Right forelimb (tissue), 1 donor: ENCODE results near the gene NXN.
A peak's percentile ranks its signal among the peaks of the same experiment; 100 is the strongest.
"Not testable (repeated sequence)": the region's sequence is repeated elsewhere in the genome, so short reads cannot be mapped to it uniquely, and the experiment has no call there.

Experiments used
- DNase-seq: peaks from one replicate; pipeline ENCODE4 v3.0.0-alpha.2; 2018

The NXN gene

DNA sequence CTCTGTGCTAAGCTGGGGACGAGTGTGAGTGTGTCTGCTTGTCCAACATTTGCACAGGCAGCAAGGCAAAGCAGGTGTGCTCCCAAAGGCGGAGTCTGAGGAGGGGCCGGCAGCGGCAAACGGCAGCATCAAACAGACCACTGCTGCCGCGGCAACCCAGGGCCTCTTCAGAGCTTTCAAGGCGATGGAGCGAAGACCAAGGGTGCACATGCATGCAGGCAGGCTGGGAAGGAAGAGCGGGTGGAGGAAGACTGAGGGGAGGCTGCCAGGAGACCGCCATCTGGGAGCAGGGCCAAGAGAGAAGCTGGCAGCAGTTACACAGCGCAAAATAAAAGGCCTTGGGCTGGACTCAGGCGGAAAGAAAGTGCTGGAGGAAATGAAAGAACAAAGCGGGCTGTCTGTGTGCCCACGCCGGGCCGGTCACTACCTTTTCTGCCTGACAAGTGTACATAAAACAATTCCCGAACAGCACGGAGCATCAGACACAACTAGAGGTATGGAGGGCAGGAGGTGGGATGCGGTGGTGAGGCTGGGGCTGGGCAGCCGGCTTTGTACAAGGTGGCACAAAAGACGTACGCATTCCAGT, 25.9 kb upstream of the NXN start:
- peak; percentile 85 for DNase-seq

DNA sequence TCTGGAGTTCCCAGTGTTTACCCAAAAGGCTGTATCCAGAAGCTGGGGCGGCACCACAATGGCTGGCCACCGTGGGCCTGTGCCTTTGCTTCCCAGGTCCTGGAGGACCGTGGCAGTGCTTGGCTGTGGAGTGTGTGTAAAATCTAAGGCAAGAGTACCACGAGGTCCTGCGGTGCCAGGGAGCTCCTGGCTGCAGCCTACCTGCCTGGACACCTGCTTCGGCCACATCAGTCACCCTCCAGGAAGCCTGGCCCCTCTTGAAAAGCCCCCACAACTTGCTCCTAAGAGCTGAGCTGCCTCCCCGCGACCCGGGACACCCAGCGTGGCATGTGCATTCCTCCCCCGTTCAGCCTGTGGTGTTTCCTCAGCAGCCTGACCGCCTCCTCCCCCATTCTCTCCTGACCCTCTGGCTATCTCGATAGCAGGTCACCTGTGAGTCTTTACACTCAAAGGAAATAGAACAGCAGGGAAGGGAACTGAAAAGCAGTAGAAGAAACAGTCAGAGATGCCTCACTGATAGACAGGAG, 25.3 kb upstream of the NXN start:
- DNase-seq, result no peak

DNA sequence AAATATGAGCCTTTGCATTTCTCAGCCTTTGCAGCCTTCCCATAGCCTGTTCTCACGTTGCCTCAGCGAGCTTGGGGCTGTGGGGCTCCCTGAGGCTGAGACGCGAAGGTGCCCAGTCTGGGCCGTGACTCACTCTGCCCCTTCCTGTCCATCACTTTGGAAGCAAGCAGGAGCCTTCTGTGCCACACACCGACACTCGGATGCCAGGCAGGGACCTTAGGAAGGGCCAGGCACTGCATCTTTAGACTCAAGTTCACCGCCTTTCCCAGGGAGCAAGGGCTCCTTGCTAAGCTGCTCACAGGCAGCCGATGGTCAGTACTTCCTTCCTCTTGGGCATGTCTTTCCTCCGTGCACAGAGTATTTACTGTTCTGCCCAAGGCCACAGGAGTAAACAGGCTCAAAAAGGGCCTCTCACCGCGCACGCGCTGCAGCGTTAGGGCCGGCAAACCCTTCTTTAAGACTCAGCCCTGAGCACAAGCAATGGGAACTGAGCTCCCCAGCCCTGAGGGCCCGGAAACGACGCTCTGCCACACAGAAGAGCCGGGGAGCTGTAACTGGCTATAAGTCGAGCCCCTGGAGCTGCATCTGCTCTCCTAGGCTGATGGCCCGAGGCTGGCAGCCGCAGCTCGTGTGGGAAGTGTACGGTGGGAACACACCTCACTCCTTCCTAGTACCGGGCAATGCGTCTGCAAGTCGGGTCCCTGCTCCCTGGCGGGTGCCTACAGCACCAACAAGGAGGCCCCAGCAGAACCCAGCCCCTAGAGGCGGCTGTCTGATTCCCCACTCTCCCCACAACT, 24.6 kb upstream of the NXN start:
- DNase-seq, result no peak

DNA sequence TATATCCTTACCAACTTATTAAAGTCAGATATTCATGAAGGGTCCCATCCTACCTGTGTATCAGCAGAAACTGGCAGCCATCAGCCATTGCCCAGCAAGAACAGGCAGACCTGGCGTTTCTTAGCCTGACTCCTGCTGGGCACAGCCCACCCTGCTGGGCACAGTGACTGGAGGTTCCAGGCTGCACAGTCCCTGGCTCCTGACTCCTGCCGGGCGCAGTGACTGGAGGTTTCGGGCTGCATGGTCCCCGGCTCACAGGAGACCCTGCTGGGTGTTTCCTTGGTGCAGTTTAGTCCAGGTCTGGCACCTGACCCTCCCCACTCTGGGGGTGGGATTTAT, 24.0 kb upstream of the NXN start:
- DNase-seq, result no peak

DNA sequence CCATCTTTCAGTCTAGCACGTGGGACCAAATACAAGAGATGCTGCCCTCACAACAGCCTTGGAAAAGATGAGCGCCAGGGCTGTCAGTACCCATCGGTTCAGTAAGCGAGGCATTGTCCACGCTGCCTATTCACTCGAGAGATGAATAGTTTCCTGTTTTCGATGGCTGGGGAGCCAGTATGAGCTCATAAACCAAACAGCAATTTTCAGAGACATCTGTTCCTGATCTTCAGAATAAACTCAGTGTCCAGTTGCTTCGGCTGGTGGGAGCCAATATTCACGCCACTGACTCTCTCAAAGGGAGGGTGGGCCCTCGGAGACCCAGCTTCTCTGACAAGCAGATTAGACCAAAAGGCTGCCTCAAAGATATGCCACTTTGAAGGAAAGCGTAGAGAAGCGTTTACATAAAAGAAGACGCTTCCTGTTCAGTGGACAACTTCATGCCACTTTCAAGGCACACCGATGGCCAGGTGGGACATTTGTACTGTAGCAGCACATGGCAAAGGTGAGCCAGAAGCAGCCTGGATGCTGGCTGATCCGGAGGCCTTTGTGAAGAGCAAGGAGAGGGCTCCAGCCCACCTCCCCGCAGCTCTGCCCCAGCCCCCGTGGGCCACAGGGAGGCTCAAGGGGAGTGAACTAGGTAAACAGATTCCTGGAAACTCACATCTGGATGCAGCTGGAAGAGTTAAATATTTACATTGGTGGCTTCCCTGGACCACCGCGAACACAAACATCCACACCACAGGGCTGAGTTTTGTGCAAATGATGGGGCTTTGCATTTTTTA, 23.4 kb upstream of the NXN start:
- DNase-seq, result no peak

DNA sequence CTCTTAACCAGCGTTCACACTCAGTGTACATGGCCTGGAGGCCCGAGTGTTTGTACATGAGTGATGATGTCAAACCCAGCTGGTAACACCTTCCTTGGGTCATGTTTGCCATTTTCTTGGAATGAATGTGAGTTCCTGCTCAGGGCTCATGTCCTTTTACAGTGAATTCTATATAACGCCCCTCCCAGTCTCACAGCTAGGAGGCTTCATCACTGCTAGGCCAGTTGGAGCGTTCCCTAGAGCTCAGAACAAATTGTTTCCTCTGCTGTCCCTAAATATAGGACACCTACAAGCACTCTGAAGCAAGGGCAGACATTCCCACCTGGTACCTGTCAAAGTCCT, 22.8 kb upstream of the NXN start:
- no peak for DNase-seq

DNA sequence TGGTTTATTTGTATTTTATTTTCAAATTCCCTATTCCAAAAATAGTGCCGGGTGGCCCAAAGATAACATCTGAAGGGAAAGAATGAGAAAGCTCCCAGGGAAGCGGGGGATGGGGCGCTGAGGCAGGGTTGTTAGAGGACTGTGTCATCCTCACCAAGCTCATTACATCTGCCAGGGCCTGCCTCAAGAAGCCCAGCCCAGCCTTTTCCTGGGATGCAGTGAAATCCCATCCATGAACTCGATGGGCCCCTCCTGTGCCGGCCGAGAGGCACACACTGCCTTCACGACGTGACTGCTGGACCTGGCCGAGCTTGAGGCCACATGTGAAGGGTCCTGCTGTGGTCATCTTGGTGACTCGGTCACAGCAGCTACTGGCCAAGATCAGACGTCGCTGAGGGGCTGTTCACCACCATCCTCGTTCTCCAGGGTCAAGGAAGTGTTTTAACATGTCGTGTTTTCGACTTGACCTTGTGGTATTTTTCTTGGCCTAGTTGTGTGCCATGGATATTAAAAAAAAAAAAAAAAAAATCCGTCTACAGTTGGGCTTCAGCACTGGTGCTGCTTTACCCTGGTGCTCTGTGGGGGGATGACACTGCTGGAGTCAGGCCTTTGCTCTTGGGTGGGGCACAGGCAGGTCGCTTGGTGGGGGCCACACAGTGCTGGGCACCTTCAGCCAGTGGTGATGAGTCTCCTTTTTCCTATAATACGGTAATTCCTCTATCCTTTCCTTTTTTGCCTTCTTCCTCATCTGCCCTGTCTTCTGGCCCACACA, 22.2 kb upstream of the NXN start:
- DNase-seq, result no peak

DNA sequence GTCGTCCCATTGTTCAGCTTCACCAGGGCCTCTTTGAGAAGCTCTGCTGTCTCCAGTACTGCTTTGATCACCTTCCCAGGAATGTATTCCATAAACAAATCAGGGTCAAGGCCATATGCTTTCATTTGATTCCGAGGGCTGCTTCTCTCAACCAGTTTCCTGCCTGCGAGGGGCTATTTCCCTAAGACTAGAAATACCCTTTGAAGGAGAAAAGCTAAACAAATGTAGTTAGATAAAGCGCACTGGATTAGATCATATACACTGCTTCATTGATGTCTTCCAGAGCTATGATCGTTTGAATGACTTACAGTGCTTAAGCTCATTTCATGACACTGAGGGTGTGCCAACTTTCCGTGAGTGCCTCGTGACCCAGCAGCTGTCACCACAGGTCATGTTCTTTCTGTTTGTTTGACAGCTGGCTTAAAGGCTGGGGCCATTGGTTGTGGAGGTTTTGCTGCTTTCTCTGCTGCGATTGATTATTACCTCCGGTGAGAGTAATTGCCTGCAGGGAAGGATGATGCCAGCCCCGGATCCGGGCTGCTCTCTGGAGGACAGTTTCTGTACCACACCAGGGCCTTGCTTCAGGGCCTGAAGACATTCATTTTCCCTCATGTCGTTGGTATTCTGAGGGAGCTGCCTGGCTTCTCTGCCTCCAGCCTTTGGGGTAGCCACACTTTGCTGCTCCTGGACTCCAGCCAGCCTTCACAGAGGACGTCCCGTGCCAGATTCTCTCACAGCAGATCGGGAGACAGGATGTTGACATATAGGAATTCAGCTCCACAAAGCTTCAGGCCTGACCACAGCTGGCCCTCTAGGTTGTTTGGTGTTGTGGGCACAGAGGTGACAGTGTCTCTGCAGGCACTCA, 21.3 kb upstream of the NXN start:
- DNase-seq, result no peak

DNA sequence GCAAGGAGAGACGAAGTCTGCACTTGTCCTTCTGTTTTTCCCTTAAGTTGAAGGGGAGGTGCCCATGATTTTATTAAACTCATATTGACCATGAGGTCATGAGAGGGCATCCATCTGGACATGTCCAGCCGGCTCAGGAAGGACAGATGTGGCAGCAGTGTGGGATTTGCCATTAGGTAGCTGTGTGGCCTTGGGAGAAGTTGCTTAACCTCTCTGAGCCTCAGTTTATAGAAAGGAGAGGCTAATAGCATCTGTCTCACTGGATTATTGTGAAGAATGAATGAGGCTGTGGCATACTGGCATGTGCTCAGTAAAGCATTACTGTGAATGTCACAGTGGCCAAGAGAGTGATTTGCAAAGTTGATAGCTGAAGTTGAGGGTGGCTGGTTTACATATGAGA, 18.5 kb upstream of the NXN start:
- DNase-seq, result no peak

DNA sequence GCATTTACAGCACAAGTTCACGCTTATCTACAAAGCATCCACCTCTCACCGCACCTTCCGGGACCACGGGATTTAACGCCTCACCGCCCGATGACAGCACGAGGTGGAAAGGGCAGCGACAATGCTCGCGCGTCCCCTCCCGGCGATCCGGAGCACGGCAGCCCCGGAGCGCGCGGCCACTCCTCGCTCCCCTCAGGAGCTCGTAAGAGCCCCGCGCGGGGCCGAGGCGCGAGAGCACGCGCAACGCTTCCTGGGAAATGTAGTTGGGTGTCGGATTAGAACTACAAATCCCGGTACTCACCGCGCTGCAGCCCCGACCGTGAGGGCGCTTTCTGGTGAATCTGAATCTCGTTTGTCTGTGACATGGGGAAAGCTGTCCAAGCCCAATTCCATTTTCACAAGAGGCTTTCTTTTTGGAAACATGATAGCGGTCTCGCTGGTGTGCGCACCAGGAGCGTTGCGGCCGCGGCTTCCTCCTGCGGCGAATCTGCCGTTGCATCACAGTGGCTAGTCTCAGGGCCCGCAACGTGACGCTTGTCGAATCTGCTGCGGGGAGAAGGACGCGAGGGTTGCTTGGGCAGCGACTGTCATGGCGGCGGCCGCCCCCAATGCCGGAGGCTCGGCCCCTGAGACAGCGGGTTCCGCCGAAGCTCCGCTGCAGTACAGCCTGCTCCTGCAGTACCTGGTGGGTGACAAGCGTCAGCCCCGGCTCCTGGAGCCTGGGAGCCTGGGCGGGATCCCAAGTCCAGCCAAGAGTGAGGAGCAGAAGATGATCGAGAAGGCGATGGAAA, 17.2 kb upstream of the NXN start, which contains the start of gene TIMM22:
Gene TIMM22, plus strand, starts transcription at position 576 of the 791 bp plus-strand sequence. Its CDS starts 14 bp downstream, at position 590.
- DNase-seq, result peak; percentile 97

DNA sequence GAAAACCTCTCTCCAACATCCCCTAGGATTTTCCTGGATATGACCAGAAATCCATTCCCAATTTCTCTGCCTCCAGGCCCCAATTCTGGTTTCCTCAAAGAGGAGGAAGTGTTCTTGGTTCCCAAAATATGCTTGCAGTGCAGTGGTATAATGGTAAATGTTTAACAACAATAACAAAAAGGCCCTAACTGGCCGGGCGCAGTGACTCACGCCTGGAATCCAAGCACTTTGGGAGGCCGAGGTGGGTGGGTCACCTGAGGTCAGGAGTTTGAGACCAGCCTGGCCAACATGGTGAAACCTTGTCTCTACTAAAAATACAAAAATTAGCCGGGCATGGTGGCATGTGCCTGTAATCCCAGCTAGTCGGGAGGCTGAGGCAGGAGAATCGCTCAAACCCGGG, 15.7 kb upstream of the NXN start:
- not testable (repeated sequence) for DNase-seq

DNA sequence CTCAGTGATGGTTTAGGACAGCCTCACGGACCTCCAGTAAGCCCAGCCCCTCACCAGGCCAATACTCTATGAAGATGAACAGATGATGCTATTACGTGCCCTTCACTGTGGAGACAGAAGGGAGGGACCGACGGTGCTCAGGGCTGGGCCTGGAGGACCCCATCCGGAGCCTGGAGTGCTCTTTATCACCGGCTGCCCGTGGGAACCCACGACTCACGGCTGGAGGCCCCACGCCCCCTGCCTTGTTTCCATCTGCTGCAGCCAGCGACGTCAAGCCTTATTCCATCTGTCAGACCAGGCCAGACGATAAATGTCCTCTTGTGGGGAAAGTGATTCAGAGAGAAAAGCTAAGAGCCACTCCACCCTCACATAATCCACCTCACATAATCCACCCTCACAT, 13.4 kb upstream of the NXN start:
- no peak for DNase-seq

DNA sequence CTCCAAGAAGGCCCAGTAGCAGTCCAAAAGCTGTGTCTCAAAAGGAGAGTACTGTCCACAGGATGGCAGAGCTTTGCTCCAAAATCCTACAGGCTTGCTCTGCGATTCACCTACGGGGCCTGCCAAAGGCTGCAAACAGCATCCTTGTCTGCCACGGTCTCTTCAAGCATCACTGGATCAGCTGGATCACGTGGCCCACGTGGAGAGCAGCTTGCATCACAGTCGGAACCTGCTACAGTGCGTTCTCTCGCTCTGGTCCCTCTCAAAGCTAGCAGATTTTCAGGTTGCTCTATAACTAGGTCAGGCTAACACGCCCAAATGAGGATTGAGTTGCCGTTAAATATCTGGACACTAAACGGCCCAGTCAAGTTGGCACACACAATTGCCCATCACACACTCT, 9.0 kb upstream of the NXN start:
- no peak for DNase-seq

DNA sequence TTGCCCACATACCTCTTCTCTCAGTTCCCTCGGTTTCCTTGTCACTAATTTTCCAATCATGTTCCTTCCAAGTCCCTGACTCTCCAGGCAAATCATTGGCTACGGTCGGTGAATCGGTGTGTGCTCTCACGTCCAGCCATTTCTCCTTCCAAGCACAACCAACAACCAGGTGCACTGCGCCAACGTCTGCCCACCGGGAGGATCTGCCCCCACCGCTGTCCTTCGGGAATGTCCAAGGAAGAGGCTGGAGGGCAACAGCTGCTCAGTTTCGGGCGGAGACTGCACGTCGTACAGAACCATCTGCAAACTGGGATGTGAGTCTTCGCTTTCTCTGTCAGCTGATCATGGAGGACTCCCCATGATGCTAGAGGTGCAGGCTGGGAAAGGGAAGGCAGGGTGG, 8.4 kb upstream of the NXN start:
- no peak for DNase-seq

DNA sequence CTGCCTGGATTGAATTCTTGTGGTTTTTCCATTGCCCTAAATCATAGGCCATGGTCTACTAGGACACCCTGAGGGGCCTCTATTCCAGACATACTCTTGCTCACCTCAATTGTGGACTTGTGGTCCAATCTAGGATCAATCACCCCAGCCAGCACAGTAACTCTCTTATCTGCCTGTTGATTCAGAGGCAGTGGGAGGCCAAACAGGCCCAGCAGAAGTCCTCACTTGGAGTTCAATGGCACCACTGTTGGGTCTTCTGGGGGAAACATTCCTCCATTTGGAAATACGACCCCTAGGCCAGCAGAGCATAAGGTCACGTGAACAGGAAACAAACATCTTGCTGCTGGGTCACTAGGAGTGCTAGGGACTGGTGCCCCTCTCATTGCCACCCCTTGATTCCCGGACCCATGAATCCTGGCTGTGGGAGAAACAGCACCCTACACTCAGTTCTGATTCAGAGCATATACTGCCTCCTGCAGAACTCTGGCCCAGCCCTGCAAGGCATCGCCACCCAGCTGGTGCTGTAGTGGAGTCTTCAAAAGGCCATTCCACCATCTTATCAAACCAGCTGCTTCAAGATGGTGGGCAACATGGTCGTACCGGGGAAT, 6.8 kb upstream of the NXN start:
- DNase-seq, result no peak

DNA sequence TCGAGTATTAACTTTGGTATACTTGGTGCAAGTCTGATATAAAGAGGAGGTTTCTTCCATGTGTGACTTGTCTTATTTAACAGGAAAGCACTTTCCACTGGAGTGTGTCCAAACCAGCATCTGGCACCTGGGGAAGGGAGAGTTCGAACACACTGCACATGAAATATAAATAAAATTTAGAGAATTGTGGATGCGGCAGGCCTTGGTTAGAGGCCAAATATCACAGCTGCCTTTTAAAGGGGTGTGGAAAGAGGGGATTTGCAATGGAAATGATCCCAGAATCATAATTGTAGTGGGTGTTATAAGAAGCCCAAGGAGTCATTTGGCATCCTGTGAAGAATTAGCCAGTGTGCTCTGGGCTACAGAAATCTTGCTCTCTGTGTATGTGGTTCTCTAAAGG, 4.3 kb upstream of the NXN start:
- DNase-seq, result no peak

DNA sequence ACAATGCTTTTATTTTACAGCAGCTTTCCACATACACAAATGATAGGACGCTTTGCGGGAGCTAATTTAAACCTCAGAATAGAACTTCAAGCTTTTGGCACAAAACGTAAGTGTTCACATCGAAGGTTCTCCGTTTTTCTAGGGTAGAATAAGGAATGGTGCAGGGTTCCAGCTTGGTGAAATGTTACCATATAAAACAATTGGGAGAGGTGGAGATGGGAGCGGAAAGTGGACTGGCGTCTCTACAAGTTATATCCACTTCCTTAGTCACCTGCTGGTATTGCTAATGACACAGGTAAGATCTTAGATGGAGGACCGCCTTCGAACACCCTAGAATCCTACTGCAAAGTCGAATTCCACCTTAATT, 1.7 kb upstream of the NXN start:
- DNase-seq, result no peak

DNA sequence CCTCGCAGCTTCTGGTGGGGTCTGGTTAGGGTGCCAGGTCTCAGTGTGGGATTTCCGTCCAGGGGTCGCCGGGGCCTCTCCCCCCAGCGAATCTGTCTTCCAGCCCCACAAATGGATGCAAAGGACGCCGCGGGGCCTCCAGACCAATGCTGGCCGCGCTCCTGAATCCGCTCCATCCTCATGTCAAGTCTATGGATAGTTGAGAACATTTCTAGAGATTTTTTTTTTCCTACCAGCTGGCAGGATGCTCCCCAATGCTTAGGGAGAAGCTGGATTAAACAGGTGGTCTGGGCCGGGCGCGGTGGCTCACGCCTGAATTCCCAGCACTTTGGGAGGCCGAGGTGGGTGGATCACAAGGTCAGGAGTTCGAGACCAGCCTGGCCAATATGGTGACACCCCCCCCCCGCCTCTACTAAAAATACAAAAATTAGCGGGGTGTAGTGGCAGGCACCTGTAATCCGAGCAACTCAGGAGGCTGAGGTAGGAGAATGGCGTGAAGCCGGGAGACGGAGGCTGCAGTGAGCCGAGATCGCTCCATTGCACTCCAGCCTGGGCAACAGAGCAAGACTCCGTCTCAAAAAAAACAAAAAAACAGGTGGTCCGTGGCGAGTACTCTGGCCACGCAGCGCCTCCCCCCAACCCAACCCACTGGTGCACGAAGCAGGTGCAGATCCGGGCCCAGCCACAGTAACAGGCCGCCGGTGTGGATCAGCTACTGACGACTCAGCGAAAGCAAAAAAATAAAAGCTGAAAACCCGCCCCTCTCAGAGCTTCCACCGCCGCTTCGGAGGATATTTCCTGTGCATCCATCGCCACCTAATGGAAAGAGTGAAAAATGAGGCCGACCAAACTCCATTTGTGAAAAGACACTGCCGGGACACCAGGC, 1.1 kb upstream of the NXN start:
- DNase-seq, result peak; percentile 82

DNA sequence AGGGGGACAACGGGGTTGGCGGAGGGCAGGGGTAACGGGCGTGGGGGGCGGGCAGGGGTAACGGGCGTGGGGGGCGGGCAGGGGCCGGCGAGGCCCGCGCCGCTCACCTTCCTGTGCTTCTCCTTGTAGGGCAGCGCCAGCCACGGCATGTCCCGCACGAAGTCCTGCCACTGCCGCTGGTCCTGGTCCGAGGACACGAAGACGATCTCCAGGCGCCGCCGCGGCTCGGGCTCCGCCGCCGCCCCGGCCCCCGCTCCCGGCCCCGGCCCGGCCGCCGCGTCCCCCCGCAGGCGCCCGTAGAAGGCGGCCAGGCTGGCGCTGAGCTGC, 401 bp downstream of the NXN start:
- DNase-seq, result no peak
